Right ventricle myocardium inferior (tissue), 1 donor: ENCODE data around the gene CKB. TPM values are rescaled to one million over a fixed set of nuclear protein-coding genes. Genes with fewer than 3 reads are reported as not detected.

ENCODE experiments used
- ATAC-seq: fragments of 200-7000 bp; cut with Tn5 transposase; one replicate; pipeline ENCODE4 v1.9.1; 2020; ENCODE audit warnings: mild to moderate bottlenecking, moderate library complexity
- DNase-seq: peaks from one replicate; pipeline ENCODE4 v3.0.0; 2021; ENCODE audit errors: missing footprints
- intact Hi-C: fragments of 100-400 bp; cut with DNase I; formaldehyde crosslinking; loops from one replicate; pipeline ENCODE4 v1.11.0; 2022
- total RNA-seq: library from RNA; stranded (reverse); fragmentation: NEBNext Ultra II Directional; extraction: Animal tissue kit (Norgen Biotek cat#: 25700); gene quantifications from one replicate; pipeline ENCODE4 v1.2.1, GENCODE V29; 2021
- donor health status: DM: no; HTN: yes; CAD: no; lungs with severe emphysema.

CKB gene
- total RNA-seq, 1 donor from 2014 or later = 577 TPM

GRCh38 chr14:103552011-103552845, 29.6 kb upstream of the CKB start:
- peak; percentile 62 for ATAC-seq
- DNase-seq = peak; percentile 73
- intact Hi-C loops = no loop called here

- peak; percentile 85 for DNase-seq
- peak; percentile 77 for ATAC-seq
- intact Hi-C loops = no loop called here
Observed at GRCh38 chr14:103551338-103551762, 28.7 kb upstream of the CKB start.

DNA sequence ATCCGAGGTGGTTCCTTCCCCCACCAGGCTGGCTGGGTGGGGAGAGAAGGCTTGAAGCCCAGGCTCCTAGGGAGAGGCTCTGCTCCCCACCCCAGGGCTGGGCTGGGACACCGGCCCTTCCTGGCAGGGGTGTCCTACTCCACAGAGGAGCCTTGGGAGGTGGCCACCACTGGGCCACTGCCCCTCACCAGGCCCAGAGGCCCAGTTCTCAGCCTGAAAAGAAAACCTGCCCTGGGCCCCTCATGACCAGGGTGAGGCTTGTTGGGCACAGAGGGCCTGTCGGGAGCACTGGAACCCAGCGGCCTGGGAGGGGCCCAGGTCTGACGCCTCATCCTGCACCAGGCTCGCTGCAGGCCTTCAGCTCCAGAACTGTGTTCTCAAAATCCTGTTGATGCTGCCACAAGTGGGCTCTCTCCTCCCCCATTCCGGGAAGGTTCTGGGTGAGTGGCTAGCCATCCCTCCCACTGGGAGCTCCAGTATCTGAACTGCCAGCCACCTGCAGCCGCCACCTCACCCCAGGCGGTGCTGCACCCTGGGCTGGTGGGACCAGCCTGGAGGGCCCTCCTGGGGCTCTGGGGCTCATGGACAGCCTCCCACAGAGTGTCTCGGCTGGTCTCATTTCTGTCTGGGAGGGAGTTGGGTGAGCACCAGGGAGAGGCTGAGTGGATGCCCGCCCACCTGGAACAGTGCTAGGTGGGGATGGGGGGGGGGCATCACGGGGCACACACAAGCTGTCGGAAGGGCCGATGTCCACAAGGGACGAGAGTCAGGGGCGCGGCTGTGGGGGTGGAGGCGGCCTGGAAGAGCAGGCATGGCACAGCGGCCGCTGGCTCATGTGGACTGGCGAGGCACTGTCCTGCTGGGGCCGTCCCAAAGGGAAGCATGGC, 28.1 kb upstream of the CKB start:
- DNase-seq (peak; percentile 73), ATAC-seq (peak; percentile 17)
- intact Hi-C loops = no loop called here

- peak; percentile 79 for DNase-seq
- intact Hi-C loops = no loop called here
- ATAC-seq = no peak
Observed at GRCh38 chr14:103549361-103550311, 27.0 kb upstream of the CKB start.

DNA sequence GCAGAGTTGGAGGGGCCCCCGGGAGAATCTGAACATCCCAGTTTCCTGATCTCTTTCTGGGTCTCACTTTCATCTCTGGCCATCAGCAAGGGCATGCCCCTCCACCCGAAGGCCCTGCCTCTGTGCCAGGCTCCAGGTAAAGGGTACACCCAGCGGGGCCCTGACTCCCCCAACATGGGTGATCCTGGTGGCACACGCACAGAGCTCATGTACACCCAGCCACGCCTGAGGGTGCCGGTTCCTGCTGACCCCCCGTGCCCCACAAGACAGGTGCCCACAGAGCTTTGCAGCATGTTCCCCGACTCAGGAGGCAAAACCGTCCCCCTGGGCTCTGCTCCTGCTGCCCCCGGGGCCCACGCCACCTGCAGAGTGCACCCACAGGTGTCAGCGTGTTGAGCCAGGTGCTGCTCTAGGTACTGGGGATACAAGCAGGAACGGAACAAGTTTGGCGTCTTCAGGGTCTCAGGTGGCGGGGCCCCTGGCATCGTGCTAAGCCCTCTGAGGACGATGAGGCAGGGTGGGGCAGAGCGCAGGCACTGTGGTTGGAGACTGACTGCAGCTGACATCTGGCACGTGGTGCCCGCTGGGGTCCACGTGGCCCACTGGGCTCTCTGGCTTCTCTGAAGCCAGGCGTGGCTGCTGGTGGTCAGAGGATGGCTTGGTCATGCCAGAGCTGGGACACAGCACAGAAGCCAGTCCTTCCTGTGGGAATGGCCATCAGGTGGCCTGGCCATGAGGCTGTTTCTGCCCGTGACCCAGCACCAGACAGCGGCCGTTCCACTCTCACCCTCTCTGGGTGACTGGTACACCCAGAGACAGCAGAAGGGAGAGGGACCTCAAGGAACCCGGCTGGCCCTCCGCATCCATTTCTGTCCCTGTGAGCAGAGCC, 26.1 kb upstream of the CKB start:
- ATAC-seq = no peak
- intact Hi-C loops = no loop called here
- DNase-seq = peak; percentile 60

- ATAC-seq (no peak), DNase-seq (peak; percentile 35)
- intact Hi-C loops = loop anchor here (2.0 kb wide), 1 partner anchor 29 kb away; no protein-coding TSS in a partner anchor
Observed at GRCh38 chr14:103547941-103548462, 25.4 kb upstream of the CKB start.

- ATAC-seq = no peak
- intact Hi-C loops = loop anchor here (2.0 kb wide), 1 partner anchor 29 kb away; no protein-coding TSS in a partner anchor
- DNase-seq = no peak
Observed at GRCh38 chr14:103547455-103547940, 24.9 kb upstream of the CKB start.

GRCh38 chr14:103546652-103547454, 24.2 kb upstream of the CKB start:
- DNase-seq (peak; percentile 89), ATAC-seq (no peak)
- intact Hi-C loops = loop anchor here (1.0 to 2.0 kb wide), 2 partner anchors 28 to 47 kb away; no protein-coding TSS in a partner anchor

- DNase-seq (peak; percentile 67), ATAC-seq (no peak)
- intact Hi-C loops = loop anchor here (1.0 to 2.0 kb wide), 2 partner anchors 27 to 46 kb away; no protein-coding TSS in a partner anchor
Observed at GRCh38 chr14:103545915-103546651, 23.5 kb upstream of the CKB start.

DNA sequence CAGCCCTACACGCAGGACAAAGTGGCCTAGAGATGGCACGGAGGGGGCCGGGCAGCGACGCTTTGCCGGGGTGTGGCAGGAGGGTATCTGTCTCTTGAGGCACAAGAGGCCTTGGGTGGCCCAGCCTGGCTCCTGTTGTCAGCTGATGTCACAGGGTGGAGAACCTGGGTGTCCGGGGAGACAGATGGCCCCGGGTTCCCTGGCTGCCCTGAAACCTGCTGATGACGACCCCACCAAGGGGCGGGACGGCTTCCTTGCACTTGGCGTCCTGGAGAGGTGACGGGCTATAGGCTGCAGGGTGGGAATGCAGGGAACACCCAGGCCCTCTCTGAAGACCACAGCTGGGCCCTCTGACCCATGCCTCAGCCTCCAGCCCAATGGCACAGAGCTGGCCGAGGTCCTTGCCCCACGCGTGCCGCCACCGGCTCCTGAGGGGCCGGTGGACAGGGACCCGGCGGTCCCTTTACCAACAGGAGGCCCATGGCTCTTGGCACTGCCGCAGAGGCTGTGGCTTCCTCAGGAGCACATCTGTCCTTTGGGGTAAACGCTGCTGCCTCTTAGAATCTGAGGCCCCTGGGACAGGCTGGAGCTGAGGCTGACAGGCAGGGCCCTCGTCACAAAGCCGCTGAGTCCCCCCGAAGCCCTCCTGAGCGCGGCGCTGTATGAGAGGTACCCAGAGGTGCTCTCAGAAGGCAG, 22.7 kb upstream of the CKB start:
- ATAC-seq = no peak
- DNase-seq = peak; percentile 66
- intact Hi-C loops = no loop called here

DNA sequence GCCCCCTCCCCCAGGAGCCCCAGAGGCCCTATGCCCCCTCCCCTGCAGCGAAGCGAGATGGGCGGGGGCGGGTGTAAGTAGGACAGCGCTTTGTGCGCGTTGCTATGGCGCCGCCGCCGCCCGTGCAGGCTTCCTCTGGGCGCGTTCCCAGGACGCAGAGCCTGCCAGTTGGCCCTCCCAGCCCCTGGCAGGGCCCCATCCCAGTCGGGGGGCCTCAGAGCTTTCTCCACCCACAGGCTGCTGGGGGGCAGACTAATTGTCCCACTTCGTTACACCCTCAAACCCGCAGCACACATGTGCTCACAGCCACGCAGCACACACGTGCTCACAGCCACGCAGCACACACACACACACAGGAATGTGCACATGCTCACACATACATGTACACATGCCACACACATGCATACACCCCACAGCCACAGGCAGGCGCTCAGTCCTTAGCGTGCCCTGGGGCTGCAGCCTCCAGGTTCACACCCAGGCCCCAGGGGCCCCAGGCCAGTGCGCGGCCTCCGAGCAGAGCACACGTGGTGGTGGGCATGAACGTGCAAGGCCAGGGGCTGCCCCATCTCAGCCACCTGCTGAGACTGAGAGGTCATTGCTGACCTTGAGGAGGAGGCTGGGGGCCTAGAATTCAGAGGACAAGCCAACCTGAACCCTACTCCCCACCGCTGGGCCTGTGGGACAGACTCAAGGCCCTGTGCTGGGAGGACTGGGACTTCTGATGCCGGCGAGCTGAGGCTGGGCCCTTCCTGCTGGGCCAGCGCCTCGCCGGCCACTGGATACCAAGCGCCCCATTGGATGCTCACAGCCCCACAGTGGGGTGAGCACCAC, 22.0 kb upstream of the CKB start:
- intact Hi-C loops = no loop called here
- DNase-seq = peak; percentile 73
- peak; percentile 15 for ATAC-seq

- ATAC-seq = no peak
- DNase-seq = peak; percentile 63
Observed at GRCh38 chr14:103543721-103544387, 21.2 kb upstream of the CKB start.

DNA sequence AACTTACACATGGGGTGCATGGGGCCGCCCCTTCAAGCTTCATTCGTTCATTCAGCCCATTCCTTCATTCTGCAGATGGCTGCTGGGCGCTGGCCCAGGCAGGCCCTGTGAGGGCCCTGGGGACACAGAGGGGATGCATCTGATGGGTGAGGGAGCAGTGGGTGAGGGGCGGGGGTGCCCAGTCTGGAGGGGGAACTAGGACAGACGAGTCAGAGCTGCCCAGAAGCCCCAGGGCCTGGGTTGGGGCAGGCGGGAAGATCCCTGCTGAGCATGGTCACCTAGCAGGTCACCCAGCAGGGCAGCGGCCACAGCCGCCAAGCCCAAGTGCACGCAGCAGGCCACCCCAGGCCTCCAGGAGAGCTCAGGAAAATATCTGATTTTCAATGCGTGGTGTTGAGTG, 20.5 kb upstream of the CKB start:
- intact Hi-C loops = no loop called here
- DNase-seq (peak; percentile 21), ATAC-seq (no peak)

More at GRCh38 chr14:103543721-103544387, 21.2 kb upstream of the CKB start:
- intact Hi-C loops = no loop called here
